Measurements from ENCODE around the gene GPAT3.

GRCh38 chr4:83582289-83582785, 46.4 kb downstream of the GPAT3 start:
- TF ChIP-seq CTCF (IDR thresholded peaks at IDR 0.05; ENCODE audit: low read length) (peak; percentile 27; the same call in 1 of the 2 replicates), EZH2 (IDR thresholded peaks at IDR 0.05; ENCODE audit: borderline replicate concordance, low read length) (no peak)
